DOHH2 (cell line): ENCODE results near the gene NUP210L.
"Not testable (repeated sequence)": the region's sequence is repeated elsewhere in the genome, so short reads cannot be mapped to it uniquely, and the experiment has no call there.

ENCODE experiments used
- H3F3A ChIP-seq: fragments of 200-600 bp; sonication (generic), shearing (Covaris generic); 2 replicates; pipeline ENCODE4 v1.6.0; 2016; ENCODE audit warnings: antibody characterized with exemption, mild to moderate bottlenecking; ENCODE audit not compliant: control insufficient read depth, insufficient read depth
- H3K27ac ChIP-seq: fragments of 200-600 bp; sonication (generic); 2 replicates; pipeline ENCODE4 v1.5.1; 2014; ENCODE audit warnings: low read depth, mild to moderate bottlenecking, low read length, moderate library complexity
- H3K27me3 ChIP-seq: fragments of 200-600 bp; sonication (generic); 2 replicates; pipeline ENCODE4 v1.6.1; 2014; ENCODE audit warnings: mild to moderate bottlenecking, low read length, mixed read lengths; ENCODE audit not compliant: control insufficient read depth
- H3K36me3 ChIP-seq: fragments of 200-600 bp; sonication (generic); 2 replicates; pipeline ENCODE4 v1.6.1; 2014; ENCODE audit warnings: mild to moderate bottlenecking, low read length, moderate library complexity, mixed read lengths; ENCODE audit not compliant: control insufficient read depth
- H3K4me1 ChIP-seq: fragments of 200-600 bp; sonication (generic); 2 replicates; pipeline ENCODE4 v1.6.1; 2014; ENCODE audit warnings: mild to moderate bottlenecking, low read length, mixed read lengths; ENCODE audit not compliant: control insufficient read depth
- H3K4me2 ChIP-seq: fragments of 200-600 bp; sonication (generic); 2 replicates; pipeline ENCODE4 v1.6.0; 2014; ENCODE audit warnings: mild to moderate bottlenecking, low read length, moderate library complexity
- H3K4me3 ChIP-seq: fragments of 200-600 bp; sonication (generic); 2 replicates; pipeline ENCODE4 v1.5.1; 2014; ENCODE audit warnings: mild to moderate bottlenecking, low read length, mixed read lengths
- H3K79me2 ChIP-seq: fragments of 200-600 bp; sonication (generic); 2 replicates; pipeline ENCODE4 v1.6.1; 2014; ENCODE audit warnings: mild to moderate bottlenecking, low read length, mixed read lengths; ENCODE audit not compliant: control insufficient read depth
- H3K9me2 ChIP-seq: fragments of 200-600 bp; sonication (generic); replicated peaks from 2 replicates; pipeline ENCODE4 v1.6.1; 2014; ENCODE audit warnings: mild to moderate bottlenecking, low read length, mixed read lengths; ENCODE audit not compliant: control insufficient read depth
- H3K9me3 ChIP-seq: fragments of 200-600 bp; sonication (generic); 2 replicates; pipeline ENCODE4 v1.6.1; 2014; ENCODE audit warnings: antibody characterized with exemption, low read length, mixed read lengths; ENCODE audit not compliant: control insufficient read depth, insufficient read depth
- H4K20me1 ChIP-seq: fragments of 200-600 bp; sonication (generic); 2 replicates; pipeline ENCODE4 v1.6.0; 2014; ENCODE audit warnings: low read depth, mild to moderate bottlenecking, antibody characterized with exemption, low read length, moderate library complexity; ENCODE audit not compliant: control insufficient read depth, insufficient read depth
- EZH2phosphoT487 ChIP-seq: fragments of 200-600 bp; sonication (generic); IDR thresholded peaks from 2 replicates; pipeline ENCODE4 v1.6.1; 2017; ENCODE audit warnings: borderline replicate concordance, mild to moderate bottlenecking, antibody characterized with exemption, low read length, moderate library complexity, mixed read lengths
- TF ChIP-seq, protein P1 (sequence below): fragments of 200-600 bp; sonication (generic); IDR thresholded peaks from one replicate; pipeline ENCODE4 v1.5.1; 2014; ENCODE audit warnings: antibody characterized with exemption, mild to moderate bottlenecking, low read depth, low read length; ENCODE audit not compliant: poor library complexity, severe bottlenecking

Gene NUP210L

DNA sequence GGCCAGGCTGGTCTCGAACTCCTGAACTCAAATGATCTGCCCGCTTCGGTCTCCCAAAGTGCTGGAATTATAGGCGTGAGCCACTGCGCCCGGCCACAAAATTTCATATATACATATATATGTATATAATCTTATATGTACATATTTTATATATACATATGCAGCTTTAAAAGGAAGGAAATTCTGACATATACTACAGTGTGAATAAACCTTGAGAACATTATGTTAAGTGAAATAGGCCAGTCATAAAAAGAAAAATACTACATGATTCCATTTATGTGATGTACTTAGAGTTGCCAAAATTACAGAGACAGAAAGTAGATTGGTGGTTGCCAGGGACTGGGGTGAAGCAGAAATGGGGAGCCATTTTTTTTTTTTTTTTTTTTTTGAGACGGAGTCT lies 63.2 kb downstream of the NUP210L start:
- no peaks in the 10 kb centered on the region for H4K20me1 ChIP-seq
- H3K27ac ChIP-seq: no peak overlapping the region
- no peaks in the 10 kb centered on the region for H3K9me2 ChIP-seq
- H3F3A ChIP-seq: no peaks in the 10 kb centered on the region
- no peak overlapping the region for H3K4me2 ChIP-seq
- no peaks in the 10 kb centered on the region for H3K27me3 ChIP-seq
- no peak overlapping the region for H3K4me3 ChIP-seq
- H3K79me2 ChIP-seq: no peaks in the 10 kb centered on the region
- TF ChIP-seq EZH2phosphoT487: no peak
- TF ChIP-seq, protein P1, sequence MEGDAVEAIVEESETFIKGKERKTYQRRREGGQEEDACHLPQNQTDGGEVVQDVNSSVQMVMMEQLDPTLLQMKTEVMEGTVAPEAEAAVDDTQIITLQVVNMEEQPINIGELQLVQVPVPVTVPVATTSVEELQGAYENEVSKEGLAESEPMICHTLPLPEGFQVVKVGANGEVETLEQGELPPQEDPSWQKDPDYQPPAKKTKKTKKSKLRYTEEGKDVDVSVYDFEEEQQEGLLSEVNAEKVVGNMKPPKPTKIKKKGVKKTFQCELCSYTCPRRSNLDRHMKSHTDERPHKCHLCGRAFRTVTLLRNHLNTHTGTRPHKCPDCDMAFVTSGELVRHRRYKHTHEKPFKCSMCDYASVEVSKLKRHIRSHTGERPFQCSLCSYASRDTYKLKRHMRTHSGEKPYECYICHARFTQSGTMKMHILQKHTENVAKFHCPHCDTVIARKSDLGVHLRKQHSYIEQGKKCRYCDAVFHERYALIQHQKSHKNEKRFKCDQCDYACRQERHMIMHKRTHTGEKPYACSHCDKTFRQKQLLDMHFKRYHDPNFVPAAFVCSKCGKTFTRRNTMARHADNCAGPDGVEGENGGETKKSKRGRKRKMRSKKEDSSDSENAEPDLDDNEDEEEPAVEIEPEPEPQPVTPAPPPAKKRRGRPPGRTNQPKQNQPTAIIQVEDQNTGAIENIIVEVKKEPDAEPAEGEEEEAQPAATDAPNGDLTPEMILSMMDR: no peak
- no peaks in the 10 kb centered on the region for H3K9me3 ChIP-seq
- H3K36me3 ChIP-seq: no peaks in the 10 kb centered on the region
- H3K4me1 ChIP-seq: no peaks in the 10 kb centered on the region

DNA sequence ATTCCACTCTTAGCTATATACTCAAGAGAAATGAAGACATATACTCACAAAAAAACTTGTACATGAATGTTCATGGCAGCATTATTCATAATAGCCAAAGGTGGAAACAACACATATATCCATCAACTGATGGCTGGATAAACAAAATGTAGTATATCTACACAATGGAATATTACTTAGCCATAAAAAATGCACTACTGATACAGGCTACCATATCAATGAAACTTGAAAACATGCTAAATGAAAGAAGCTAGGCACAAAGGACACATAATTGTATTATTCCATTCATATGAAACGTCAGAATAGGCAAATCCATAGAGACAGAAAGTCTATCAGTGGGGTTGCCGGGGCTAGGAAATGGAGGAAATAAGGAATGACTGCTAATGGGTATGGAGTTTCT lies 67.3 kb downstream of the NUP210L start:
- TF ChIP-seq, protein P1: no peak
- no peak for TF ChIP-seq EZH2phosphoT487
- Histone ChIP-seq H4K20me1 (no peaks in the 10 kb centered on the region), H3K9me2 (no peaks in the 10 kb centered on the region), H3K4me1 (no peaks in the 10 kb centered on the region), H3K4me3 (no peak overlapping the region), H3K79me2 (no peaks in the 10 kb centered on the region), H3K9me3 (peaks cover 11% of the 10 kb centered on the region), H3K4me2 (no peak overlapping the region), H3K36me3 (no peaks in the 10 kb centered on the region), H3K27me3 (no peaks in the 10 kb centered on the region), H3F3A (no peaks in the 10 kb centered on the region), H3K27ac (no peak overlapping the region)

DNA sequence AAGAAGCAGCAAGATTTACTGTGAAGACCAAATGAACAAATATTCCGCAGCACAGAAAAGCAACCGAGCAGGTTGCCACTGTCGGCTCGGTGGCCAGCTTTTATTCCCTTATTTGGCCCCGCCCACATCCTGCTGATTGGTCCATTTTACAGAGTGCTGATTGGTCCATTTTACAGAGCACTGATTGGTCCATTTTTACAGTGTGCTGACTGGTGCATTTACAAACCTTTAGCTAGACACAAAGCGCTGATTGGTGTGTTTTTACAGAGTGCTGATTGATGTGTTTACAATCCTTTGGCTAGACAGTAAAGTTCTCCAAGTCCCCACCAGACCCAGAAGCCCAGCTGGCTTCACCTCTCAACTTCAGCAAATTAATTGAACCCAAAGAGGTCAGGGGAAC lies 71.8 kb downstream of the NUP210L start:
- H3K79me2 ChIP-seq, H4K20me1 ChIP-seq, H3K27ac ChIP-seq, H3K27me3 ChIP-seq, H3K4me1 ChIP-seq, H3K36me3 ChIP-seq, H3K9me2 ChIP-seq, H3K4me2 ChIP-seq, H3F3A ChIP-seq, H3K4me3 ChIP-seq: not testable (repeated sequence)
- peaks cover 11% of the 10 kb centered on the region for H3K9me3 ChIP-seq

DNA sequence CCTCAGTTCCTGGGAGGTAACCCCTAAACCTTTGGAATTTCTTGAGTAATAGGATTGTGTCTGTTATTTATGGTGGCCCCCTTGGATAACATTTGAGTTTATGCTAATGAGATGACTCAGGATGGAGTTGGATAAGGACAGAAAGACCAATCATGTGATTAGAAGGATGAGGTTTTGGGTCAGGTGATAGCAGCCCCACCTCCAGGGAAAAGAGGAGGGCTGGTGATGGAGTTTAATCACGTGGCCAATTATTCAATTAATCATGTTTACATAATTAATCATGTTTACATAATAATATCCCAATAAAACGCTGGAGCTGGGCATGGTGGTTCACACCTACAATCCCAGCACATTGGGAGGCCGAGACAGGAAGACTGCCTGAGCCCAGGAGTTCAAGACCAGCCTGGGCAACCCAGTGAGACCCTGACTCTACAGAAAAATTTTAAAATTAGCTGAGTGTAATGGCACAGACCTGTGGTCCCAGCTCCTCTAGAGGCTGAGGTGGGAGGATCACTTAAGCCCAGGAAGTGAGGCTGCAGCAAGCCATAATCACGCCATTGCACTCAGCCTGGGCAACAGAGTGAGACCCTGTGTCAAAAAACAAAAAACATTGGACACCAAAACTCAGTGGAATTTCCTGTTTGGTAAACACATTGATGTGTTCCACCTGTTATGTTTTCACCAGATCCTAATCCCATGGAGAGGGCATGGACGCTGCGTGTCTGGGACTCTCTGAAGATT lies 73.3 kb downstream of the NUP210L start:
- TF ChIP-seq, protein P1: no peak
- TF ChIP-seq EZH2phosphoT487: no peak
- Histone ChIP-seq H3K79me2 (no peaks in the 10 kb centered on the region), H3K27ac (no peak overlapping the region), H3K4me3 (no peak overlapping the region), H3K4me2 (no peak overlapping the region), H3K4me1 (no peaks in the 10 kb centered on the region), H3K36me3 (no peaks in the 10 kb centered on the region), H3K9me3 (peaks cover 14% of the 10 kb centered on the region), H3F3A (no peaks in the 10 kb centered on the region), H3K9me2 (no peaks in the 10 kb centered on the region), H3K27me3 (no peaks in the 10 kb centered on the region), H4K20me1 (no peaks in the 10 kb centered on the region)
